Activated CD4-positive, CD25-positive, alpha-beta regulatory T cell treated with anti-CD3 and anti-CD28 coated beads, Interleukin-2, amount 50 U/mL, for 72 hours (primary cell): ENCODE data around the gene YAE1.
"Not testable (repeated sequence)": the region's sequence is repeated elsewhere in the genome, so short reads cannot be mapped to it uniquely, and the experiment has no call there.

Experiments
- DNase-seq: peaks from one replicate; pipeline ENCODE4 v3.0.0; 2021

Gene YAE1

DNA sequence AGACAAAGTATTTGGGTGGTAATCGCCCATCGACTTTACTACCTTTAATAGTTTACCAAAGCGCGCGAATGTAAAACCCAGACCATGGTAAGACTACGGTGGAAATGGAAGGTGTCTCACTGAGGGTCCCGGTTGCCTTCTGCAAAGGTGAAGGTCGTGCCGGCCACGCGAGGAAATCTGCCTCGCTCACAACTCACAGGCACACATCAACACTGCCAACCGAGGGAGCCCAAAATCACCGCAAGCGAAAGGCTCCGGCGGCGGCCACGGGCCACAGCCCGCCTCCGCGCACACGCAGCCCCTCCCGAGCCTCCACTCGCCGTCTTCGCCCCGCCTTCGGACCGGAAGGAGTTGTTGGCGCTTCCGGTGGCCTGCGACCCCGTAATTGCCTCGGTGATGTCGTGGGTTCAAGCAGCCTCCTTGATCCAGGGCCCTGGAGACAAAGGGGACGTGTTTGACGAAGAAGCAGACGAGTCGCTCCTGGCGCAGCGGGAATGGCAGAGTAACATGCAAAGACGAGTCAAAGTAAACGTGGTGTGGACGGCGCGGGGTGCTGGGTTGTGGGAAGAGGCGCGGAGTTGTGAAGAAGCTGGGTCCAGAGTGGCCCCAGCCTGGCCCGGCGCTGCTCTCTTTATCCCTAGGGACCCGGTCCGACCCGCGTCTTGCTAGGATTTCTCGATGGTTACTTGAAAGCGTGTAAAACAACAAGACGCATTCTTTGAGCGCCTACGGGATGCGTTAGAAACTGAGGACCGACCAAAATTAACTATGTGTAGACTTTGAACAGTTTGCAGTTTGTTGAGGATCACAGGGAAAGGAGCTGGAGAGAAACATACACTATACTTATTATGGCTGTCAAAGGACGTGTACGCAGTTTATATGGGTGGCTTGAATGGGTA is at the start of gene YAE1:
YAE1 (plus strand) TSS at position 382 of the 899 bp plus-strand sequence; CDS start at position 397, 15 bp downstream.
- DNase-seq, result peak; percentile 83

DNA sequence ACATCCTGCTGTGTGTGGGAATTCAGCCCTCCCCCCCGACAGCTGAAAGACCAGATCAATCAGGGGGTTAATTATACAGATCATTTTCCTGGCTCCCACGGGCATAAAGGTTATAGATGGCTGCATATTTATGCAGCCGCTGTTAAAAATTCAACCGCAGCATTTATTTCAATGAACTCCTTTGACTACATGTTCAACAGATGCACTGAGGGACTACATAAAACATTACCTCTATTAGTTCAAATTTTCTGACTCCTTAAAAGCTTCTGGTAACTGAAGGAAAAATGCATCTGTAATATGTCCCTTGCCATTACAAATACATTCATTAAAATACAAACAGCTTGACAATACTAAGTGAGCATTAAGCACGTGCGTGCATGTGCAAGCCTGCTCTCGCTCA is 49.7 kb upstream of the YAE1 start:
- DNase-seq, result no peak

- DNase-seq, result no peak
These were observed 49.0 kb upstream of the YAE1 start for GRCh38 chr7:39517240-39517639.

GRCh38 chr7:39525926-39526325 is 40.3 kb upstream of the YAE1 start:
- DNase-seq, result no peak

DNA sequence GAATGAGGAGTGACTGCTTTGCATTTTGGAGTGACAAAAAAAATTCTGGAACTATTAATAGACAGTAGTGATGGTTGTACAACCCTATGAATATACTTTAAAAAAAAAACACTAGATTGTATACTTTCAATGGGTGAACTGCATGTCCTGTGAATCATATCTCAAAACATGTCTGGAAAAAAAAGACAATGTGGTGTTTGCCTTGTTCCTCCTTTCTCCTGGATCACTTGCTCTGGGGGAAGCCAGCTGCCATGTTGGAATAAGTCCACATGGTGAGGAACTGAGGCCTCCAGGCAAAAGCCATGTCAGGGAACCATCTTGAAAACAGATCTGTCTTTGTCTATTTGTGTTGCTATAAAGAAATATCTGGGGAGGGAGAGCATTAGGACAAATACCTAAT is 39.5 kb upstream of the YAE1 start:
- no peak for DNase-seq

- no peak for DNase-seq
These were observed 38.9 kb upstream of the YAE1 start for GRCh38 chr7:39527296-39527695.

- DNase-seq, result no peak
These were observed 38.3 kb upstream of the YAE1 start for GRCh38 chr7:39527951-39528350.

GRCh38 chr7:39528849-39529248 is 37.4 kb upstream of the YAE1 start:
- no peak for DNase-seq

DNA sequence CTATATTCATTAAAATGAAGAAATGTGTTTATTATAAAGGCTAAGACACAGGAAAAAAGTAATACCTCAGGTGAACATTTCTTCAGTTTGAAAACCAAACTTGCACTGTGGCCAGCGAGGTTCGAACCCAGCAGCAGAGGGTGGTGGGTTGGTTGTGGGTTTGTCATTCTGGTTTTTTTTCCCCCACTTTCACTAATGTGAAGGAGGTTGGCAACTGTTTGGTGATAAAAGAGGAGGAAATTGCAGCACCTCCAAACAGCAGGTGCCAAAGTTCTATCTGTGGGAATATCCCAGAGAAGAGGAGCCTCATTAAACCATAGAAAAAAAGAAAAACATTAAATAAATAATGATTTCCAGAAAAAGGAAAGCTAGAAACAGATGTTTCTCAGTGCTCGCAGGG is 36.6 kb upstream of the YAE1 start:
- DNase-seq, result no peak

DNA sequence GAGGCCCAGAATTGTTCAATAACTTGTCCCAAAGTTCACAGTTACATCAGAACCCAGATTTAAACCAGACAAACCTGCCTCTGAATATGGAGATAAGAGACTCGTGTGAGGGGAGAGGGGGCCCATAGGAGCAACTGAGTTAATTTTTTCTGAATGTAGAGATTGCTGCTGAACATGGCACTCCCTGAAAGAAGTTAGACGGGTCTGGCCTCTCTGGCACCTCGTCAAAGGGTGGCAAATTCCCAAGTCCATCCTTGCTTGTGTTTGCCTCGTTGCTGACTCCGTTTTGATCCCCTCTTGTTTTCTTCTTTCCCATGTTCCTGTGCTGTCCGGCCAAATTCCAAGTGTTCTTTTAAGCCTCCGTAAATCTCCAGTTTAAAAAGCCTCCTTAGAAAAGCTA is 35.2 kb upstream of the YAE1 start:
- no peak for DNase-seq

- DNase-seq, result no peak
These were observed 34.4 kb upstream of the YAE1 start for GRCh38 chr7:39531818-39532217.

- no peak for DNase-seq
These were observed 33.4 kb upstream of the YAE1 start for GRCh38 chr7:39532832-39533231.

- no peak for DNase-seq
These were observed 31.6 kb upstream of the YAE1 start for GRCh38 chr7:39534599-39534998.

DNA sequence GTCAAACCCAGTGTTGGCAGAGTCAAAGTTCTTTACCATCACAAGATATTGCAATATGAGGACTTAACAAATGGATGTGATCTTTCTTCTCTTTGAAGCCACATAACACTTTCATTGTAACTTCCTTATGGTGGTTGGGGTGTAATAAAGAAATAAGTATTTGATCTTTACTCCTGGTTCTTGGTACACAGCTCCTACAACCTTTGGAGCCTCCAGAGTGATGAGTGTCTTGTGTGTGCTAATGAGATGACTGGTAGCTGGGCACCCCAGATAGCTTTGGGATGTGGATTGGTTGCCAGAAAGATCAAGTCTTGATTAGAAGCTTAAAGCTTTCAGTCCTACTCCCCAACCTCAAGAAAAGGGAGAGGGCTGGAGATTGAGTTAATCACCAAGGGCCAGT is 31.1 kb upstream of the YAE1 start:
- no peak for DNase-seq

DNA sequence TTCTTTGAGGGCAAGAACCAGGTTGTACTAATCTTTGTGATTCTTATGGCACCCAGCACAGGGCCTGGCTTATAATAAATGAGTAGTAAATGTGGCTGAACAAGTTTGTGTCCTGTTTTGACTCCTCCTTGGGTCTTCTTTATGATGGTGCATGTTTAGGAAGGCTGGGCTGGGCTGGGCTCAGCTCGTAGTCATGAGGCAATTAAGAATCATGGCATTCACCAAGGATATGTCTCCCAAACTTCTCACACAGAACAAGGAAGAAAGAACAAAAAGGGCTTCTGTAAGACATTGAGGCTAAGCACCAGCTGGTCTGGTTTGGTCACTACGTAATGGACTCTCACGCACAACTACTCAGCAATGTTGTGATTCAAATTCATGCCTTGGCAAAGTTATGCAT is 30.5 kb upstream of the YAE1 start:
- DNase-seq, result no peak

DNA sequence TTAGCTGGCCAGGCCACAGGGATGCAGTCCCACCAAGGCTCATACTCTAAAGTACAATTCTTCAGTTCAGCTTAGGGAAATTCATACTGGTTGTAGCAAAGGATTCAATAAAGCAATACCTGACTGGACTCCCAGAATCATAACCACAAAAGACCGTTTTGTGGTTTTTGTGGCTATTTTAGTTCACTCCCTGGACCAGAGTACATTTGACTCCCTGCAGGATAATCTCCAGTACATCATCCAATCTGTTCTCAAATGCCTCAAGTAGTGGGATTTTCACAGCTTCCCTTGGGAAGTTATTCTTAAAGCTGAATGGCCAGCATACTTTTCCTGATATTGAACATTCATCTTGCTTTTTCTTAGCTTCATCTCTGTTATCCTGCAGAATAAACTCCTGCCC is 29.3 kb upstream of the YAE1 start:
- DNase-seq, result no peak

- DNase-seq, result no peak
These were observed 26.4 kb upstream of the YAE1 start for GRCh38 chr7:39539816-39540215.

- no peak for DNase-seq
These were observed 25.9 kb upstream of the YAE1 start for GRCh38 chr7:39540320-39540719.

GRCh38 chr7:39541511-39541910 is 24.7 kb upstream of the YAE1 start:
- DNase-seq, result no peak

DNA sequence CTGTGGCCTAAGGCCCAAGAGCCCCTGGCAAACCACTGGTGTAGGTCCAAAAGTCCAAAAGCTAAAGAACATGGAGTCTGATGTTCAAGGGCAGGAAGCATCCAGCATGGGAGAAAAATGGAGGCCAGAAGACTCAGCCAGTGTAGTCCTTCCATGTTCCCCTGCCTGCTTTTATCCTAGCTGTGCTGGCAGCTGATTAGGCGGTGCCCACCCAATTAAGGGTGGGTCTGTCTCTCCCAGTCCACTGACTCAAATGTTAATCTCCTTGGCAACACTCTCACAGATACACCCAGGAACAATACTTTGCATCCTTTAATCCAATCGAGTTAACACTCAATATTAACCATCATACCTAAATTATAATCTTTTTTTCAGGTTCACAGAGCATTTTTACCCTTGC is 21.4 kb upstream of the YAE1 start:
- not testable (repeated sequence) for DNase-seq

DNA sequence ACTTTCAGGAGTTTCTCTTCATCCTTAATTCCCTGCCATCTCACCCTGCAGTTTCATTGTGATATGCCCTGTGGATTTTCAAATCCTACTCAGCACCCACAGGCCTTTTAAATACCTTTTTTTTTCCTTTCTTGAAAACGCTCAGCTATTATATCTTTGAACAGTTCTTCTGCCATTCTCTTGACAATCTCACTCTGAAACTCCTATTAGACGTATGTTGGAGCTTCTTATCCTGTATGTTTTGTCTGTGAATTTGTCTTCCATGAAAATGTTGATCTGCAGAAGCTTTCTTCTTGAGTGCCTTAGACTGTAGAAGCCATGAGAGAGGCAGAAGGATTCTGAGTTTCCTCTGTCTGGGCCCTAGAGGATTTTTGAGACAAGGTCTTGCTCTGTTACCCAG is 18.9 kb upstream of the YAE1 start:
- no peak for DNase-seq

- no peak for DNase-seq
These were observed 15.8 kb upstream of the YAE1 start for GRCh38 chr7:39550411-39550810.

DNA sequence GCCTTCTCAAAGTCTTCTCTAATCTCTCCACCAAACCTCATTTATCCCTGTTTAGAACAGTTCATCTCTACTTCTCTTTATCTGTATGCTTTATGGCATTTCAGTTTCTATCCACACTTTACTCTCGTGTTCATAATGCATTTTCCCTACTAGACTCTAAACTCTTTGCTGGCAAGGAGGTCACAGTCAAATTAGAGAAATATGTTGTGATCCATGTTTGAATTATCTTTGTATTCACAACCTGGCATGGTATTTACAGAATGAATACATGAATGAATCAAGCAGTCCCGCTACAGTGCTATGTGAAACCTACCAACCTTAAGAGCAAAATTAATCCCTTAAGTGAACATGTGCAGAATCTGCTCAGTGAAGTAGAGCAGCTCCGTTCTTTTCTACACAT is 12.8 kb upstream of the YAE1 start:
- DNase-seq, result no peak

- DNase-seq, result no peak
These were observed 11.5 kb upstream of the YAE1 start for GRCh38 chr7:39554583-39555165.

GRCh38 chr7:39557222-39557621 is 9.0 kb upstream of the YAE1 start:
- no peak for DNase-seq
